Activated CD4-positive, CD25-positive, alpha-beta regulatory T cell treated with anti-CD3 and anti-CD28 coated beads, Interleukin-2, amount 50 U/mL, for 24 hours (primary cell): ENCODE results near the gene AKAP9.
"Not testable (repeated sequence)": the region's sequence is repeated elsewhere in the genome, so short reads cannot be mapped to it uniquely, and the experiment has no call there.

ENCODE experiments used
- ATAC-seq, 2 donors: fragments of 150-1000 bp; cut with Tn5 transposase; one replicate each; pipeline ENCODE4 v1.10.0; 2021; ENCODE audit warnings: mild to moderate bottlenecking in 1 of 2, moderate library complexity in 1 of 2

The AKAP9 gene

DNA sequence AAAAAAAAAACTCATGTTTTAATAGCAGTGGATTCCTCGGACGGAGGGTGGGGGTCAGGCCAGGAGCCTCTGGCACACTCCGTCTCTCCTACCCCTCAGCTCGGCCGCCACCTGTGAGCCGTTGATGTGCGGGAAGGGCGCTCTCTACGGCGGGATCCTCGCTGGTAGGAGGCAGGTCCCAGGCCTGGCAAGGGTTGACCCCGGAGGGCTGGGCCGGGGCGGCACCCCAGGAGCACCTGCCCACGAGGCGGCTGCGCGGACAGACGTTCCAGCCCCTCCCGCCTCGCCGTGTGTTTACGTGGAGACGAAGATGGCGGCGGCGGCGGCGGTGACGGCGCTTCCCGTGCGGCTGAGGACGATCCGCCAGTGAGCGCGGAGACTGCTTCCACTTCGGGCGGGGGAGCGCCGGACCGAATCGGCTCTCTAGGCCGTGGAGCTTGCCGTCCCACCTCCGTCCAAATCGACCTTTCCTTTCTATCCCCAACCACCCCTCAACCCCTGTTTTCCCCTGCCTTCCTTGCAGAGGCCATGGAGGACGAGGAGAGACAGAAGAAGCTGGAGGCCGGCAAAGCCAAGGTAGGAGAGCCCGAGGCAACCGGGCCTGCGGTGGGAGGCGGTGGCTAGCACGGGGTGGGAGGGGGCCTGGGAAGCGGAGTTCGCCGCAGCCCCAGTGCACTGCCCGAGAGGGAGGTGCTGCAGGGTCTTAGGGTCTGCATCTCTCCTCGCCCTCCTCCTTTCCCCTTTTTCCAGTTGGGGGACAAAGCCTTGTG, at the start of gene AKAP9:
Gene AKAP9, plus strand, starts transcription at position 291 of the 770 bp plus-strand sequence. Its CDS starts 238 bp downstream, at position 529.
- ATAC-seq: peak; percentile 91 to 94

- ATAC-seq: no peak
These were observed 48.5 kb upstream of the AKAP9 start for GRCh38 chr7:91892099-91892705.

- no peak for ATAC-seq
These were observed 47.8 kb upstream of the AKAP9 start for GRCh38 chr7:91892821-91893340.

- not testable (repeated sequence) for ATAC-seq
These were observed 47.0 kb upstream of the AKAP9 start for GRCh38 chr7:91893699-91894098.

- ATAC-seq: no peak
These were observed 45.7 kb upstream of the AKAP9 start for GRCh38 chr7:91894781-91895480.

- no peak for ATAC-seq
These were observed 42.2 kb upstream of the AKAP9 start for GRCh38 chr7:91898240-91898992.

DNA sequence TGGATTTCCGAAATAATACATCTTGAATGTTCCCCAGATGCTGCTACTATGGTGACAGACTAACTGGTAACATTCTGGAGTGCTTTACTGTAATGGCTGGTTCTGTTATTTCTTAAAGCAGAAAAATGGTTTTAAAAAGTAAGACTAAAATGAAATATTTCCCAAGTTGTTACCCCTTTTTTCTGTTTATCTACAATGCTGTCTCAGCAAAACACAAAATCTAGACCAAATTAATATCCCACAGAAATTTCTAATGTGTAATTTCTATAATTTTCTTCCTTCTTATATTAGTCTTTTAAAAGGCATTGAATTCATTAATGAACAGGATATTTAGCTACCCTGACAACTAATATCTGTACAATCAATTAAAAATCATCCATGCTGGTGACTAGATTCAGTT, 41.1 kb upstream of the AKAP9 start:
- ATAC-seq: no peak

- no peak for ATAC-seq
These were observed 30.5 kb upstream of the AKAP9 start for GRCh38 chr7:91910171-91910570.

- no peak for ATAC-seq
These were observed 29.5 kb upstream of the AKAP9 start for GRCh38 chr7:91911121-91911520.

- no peak for ATAC-seq
These were observed 28.2 kb upstream of the AKAP9 start for GRCh38 chr7:91912494-91912893.

- ATAC-seq: no peak
These were observed 27.1 kb upstream of the AKAP9 start for GRCh38 chr7:91913612-91914011.

DNA sequence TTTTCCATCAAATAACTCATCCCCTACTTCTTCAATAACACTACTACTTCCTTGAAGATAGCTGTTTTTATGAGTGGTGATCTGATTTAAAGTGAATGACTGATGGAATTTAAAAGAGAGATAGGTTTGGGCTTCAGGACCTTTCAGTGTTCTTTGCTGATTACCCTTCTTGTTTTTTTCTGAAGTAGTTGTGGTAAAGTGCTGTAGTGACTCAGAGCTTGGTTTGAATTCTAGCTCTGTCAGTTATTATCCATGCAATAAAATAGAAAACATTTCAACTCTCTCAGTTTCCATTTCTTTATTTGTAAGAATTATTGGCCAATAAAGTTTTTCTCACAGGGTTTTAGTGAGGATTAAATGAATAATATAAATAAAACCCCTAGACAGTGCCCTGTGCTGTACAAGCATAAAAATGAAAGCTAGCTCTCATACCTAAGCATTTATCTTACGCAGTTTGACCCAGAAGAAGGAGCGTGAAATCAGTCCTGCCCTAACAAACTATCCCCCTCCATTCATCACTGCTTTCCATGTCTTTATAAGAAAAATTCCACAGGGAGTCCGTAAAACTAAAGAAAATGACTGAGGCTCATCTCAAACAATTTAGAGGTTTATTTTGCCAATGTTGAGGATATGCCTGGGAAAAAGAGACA, 25.1 kb upstream of the AKAP9 start:
- ATAC-seq: no peak

DNA sequence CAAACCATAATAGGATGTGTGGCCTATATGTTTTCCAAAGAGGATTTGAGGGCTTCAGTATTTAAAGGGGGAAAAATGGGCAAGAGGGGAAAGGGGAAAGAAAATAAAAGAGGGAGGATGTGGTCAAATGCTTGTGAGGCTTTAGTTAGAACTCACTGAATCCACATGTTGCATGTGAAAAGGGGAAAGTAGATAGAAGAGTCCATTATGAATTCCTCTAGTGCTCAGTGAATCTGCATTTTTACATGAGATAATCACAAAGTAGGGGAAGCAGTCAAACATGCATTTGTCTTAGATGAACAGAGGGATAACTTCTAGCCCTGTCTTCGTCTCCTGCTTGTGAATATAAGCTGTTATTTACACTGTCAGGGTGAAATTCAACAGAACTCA, 24.6 kb upstream of the AKAP9 start:
- no peak for ATAC-seq

GRCh38 chr7:91918356-91918755, 22.3 kb upstream of the AKAP9 start:
- ATAC-seq: no peak

DNA sequence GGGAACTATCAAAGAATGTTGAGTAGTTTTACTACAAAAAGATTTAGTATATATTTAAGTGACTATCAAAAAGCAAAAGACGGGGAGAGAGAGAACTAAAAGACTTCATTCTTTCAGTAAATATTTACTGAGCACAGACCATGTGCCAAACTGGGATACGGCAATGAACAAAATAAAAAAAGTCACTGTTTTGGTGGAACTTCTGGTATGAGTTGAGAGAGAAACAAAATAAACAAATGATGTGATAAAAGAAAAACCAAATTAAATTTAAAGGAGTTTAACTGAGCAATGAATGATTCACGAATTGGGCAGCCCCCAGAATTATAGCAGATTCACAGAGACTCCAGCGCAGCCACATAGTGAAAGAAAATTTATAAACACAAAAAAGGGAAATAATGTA, 17.8 kb upstream of the AKAP9 start:
- ATAC-seq: no peak

- ATAC-seq: no peak
These were observed 12.8 kb upstream of the AKAP9 start for GRCh38 chr7:91927912-91928311.

- peak; percentile 89 to 95 for ATAC-seq
These were observed 11.2 kb upstream of the AKAP9 start for GRCh38 chr7:91929463-91929862.

GRCh38 chr7:91940171-91940570, 491 bp upstream of the AKAP9 start:
- ATAC-seq: peak in 1 of 2 donors; percentile 8

DNA sequence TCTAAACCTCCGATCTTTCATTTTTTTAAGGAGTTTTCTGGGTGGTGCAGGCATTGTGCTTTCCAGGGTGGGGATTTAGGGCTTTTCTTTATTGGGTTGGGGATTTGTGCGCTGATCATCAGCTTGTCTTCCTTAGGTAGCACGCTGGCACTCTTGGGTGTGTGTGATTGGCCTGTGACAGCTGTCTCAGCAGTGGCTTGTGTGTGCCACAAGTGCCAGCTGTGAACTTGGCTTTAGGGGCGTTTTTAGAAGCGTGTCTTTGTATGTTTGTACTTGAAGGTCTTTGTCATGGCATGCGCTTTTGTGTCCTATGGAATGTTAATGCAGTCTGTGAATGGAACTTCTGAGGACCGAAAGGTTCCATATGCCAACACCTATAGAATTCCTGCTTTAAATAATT, 788 bp downstream of the AKAP9 start:
- ATAC-seq: peak; percentile 27 to 36

GRCh38 chr7:91942312-91942711, 1.6 kb downstream of the AKAP9 start:
- no peak for ATAC-seq

GRCh38 chr7:91944970-91945369, 4.3 kb downstream of the AKAP9 start:
- ATAC-seq: not testable (repeated sequence)

GRCh38 chr7:91945476-91945875, 4.8 kb downstream of the AKAP9 start:
- no peak for ATAC-seq
